Stimulated activated CD8-positive, alpha-beta memory T cell treated with anti-CD3 and anti-CD28 coated beads, Interleukin-15, amount 100 ng/mL, for 1 hour (primary cell): ENCODE measurements around the gene MACF1.

Experiments used
- DNase-seq: peaks from one replicate; pipeline ENCODE4 v3.0.0-alpha.2; 2020; ENCODE audit warnings: low read depth

The MACF1 gene

DNA sequence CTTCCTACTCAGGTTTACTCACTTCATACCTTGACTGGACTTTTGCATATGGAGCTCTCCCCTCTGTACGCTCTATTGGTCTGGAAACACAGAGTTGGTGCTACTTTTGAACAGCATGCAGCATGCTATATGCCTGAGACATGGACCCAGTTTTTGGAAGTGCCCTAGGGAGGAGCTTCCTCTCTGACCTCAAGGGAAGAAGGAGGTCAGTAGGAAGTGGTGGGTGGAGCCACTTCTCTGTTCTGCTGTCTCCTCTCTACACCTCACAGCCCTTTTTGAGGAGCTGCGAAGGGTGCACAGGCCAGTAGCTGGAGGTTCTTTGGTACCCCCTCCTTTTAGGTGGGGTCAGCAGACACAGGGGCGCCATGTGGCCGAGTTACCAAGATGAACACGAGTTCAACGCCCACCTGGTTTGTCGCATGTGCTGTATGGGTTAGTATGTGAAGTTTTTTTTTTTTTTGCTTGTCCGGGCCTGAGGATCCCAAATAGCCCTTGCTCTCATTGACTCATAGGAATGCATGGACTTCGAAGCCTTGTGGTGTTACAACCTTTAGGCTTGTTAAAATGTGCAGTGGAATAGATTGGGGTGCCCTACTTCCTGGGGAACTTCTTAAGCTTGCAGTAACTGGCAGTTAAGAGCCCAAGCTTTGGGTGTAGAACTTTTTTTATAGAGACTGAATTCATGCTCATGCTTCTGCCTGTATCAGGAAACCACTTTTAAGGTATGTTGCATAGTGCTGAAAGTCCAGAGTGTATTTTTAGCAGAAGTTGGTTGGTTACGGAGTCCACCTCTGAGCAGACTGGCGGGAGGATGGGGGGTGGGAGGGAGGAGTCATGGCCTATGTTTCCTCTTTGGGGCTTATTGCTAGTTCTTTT lies 10.7 kb downstream of the MACF1 start:
- DNase-seq, result no peak

GRCh38 chr1:39216771-39217170 lies 12.3 kb downstream of the MACF1 start:
- DNase-seq, result no peak

- DNase-seq, result no peak
Measured at GRCh38 chr1:39220891-39221870, 16.7 kb downstream of the MACF1 start.

- DNase-seq, result no peak
Measured at GRCh38 chr1:39224295-39224829, 19.9 kb downstream of the MACF1 start.

GRCh38 chr1:39226836-39227235 lies 22.3 kb downstream of the MACF1 start:
- DNase-seq, result no peak

DNA sequence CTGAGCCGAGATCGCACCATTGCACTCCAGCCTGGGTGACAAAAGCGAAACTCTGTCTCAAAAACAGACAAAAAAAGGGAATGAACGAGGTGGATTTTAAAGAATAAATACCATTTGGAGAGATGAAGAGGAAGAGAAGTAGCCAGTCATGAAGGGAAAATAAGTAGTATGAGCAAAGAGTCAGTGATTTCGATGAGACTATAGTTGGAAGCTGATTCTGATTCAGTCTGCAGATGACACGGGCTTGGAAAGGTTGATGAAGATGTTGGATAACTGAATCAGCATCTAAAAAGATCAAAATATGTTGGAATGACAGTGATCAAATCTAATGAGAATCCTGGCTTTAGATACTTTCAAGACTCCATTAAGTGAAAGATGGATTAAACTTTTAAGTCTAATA lies 23.8 kb downstream of the MACF1 start:
- DNase-seq, result no peak

DNA sequence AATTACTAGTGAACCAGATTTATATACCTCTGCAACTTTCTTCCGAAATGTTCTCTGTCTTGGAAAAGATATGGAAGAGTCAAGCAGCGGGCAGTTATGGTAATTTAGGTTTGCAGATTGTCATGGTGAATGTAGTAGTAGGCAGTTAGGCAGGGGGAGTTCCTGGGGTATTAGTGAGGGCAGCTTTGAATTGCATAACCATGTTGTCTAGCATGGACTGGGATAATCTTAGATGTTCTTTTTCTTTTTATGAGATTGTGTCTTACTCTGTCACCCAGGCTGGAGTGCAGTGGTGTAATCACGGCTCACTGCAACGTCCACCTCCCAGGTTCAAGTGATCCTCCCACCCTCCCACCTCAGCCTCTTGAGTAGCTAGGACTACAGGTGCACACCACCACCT lies 25.0 kb downstream of the MACF1 start:
- DNase-seq, result no peak

GRCh38 chr1:39230261-39231190 lies 26.0 kb downstream of the MACF1 start:
- DNase-seq, result no peak

- no peak for DNase-seq
Measured at GRCh38 chr1:39236971-39237370, 32.5 kb downstream of the MACF1 start.

DNA sequence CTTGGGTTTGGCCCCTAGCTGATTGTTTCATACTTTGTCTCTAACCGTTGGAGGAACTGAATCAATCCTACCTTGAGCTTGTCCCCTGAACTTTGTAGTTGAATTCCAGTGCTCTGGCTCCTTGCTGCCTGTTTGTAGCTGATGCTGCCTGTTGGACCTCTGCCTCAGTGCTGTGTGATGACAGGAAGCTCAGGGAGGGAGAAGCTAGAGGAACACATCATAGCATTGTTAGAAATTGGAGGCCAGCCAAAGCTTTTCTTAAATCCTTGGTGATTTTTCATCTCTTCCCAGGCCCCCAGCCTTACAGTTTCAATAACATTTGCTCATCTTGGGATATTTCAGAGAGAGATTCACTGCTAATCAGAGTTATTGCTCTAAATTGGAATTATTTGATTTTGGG lies 34.0 kb downstream of the MACF1 start:
- DNase-seq, result no peak

DNA sequence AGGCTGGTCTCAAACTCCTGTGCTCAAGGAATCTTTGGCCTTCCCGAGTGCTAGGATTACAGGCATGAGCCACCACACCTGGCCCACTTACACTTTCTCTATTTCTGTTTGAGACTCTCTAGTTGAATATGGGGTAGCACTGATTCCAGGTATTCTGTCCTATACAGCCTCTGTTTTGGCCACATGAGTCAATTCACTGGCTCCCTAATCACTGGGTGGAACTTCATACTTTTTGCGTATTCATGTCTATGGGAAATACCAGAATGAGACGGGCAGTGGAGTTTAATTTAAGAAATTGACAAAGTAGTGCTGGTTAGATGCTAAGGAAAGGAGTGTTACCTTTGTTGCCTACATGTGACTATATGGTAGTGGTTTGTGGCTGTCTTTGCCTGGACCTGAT lies 35.5 kb downstream of the MACF1 start:
- no peak for DNase-seq

- no peak for DNase-seq
Measured at GRCh38 chr1:39243302-39243701, 38.8 kb downstream of the MACF1 start.

GRCh38 chr1:39250460-39251240 lies 46.2 kb downstream of the MACF1 start:
- DNase-seq, result no peak

- DNase-seq, result no peak
Measured at GRCh38 chr1:39255222-39255621, 50.7 kb downstream of the MACF1 start.

- peak; percentile 59 for DNase-seq
Measured at GRCh38 chr1:39258146-39258924, 53.8 kb downstream of the MACF1 start.

DNA sequence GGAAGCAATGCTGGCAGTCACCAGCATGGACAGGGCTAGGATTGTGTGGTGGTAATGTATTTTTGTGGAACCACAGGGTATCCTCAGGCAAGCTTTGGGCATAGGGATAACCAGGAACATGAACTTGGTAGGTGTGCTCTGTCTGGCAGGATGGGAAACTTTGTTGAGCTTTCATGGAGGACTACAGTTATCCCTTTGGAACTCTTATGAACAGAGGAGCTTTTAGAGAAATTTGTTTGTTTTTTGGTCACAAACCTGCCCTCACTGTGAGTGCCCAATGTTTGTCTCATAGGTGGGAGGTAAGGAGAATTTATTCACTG lies 54.4 kb downstream of the MACF1 start:
- no peak for DNase-seq

DNA sequence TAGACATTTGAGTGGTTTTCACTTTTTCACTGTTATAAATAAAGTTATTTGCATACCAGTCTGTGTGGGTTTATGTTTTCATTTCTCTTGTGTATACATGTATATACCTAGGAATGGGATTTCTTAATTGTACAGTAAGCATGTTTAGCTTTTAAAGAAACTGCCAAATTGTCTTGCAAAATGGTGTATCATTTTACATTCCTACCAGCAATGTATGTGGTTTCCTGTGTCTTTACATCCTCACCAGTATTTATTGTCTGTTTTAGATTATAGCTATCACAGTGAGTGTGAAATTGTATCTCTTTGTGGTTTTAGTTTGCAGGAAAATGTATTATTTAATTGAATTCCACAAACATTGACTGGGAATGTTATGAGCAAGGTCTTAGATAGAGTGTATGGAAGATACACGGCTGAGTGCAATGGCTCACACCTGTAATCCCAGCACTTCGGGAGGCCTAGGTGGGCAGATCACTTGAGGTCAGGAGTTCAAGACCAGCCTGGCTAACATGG lies 57.3 kb downstream of the MACF1 start:
- no peak for DNase-seq

- no peak for DNase-seq
Measured at GRCh38 chr1:39262802-39263201, 58.3 kb downstream of the MACF1 start.

- no peak for DNase-seq
Measured at GRCh38 chr1:39266269-39266668, 61.8 kb downstream of the MACF1 start.

DNA sequence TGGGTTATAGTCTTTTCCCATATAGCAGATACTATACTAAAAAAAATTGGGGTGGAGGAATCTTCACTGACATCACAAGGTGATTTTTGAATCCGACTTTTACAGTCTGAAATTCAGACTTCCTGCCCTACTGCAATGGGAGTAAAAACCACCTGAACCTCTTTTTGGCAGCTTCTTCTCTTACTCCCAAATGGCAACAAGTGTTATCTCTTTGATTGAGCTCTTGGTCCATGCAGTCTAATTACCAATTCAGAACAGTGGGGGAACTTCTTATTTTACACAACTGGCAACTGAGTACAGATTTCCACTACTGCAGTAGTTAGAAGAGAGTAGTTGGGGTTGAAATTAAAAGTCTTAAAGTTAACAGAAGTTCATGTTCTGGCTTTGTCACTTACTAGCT lies 62.3 kb downstream of the MACF1 start:
- DNase-seq, result no peak
